ENCODE results near the gene SLC44A1. TPM values are rescaled to one million over a fixed set of nuclear protein-coding genes. Genes with fewer than 3 reads are reported as not detected.

The SLC44A1 gene
- polyA plus RNA-seq, 1 of the 3 experiments (the other 2 are of a cell fraction) = 4.5 TPM

- Histone ChIP-seq H3K9me2 (no peaks in the 10 kb centered on the region), H3K79me2 (ENCODE audit: insufficient read depth) (no peaks in the 10 kb centered on the region), H3K9me3 (peaks cover 8% of the 10 kb centered on the region; the same call in 1 of the 2 replicates), H3K9ac (no peak overlapping the region), H3K4me1 (ENCODE audit: control insufficient read depth in 1 of 2, insufficient read depth in 2 of 2, low read depth in 1 of 2, low read length in 1 of 2) (peaks cover 4 to 6% of the 10 kb centered on the region in 2 experiments; a peak in 1 of 4 replicates), H3K4me2 (no peak overlapping the region), H3K36me3 (replicated peaks in 1 of 2; ENCODE audit: control insufficient read depth in 1 of 2, insufficient read depth in 2 of 2, low read length in 1 of 2) (no peaks in the 10 kb centered on the region), H3F3A (replicated peaks; ENCODE audit: insufficient read depth) (no peaks in the 10 kb centered on the region), H3K27me3 (ENCODE audit: insufficient read depth) (no peaks in the 10 kb centered on the region), H3K27ac (ENCODE audit: low read depth in 2 of 2, low read length in 1 of 2) (no peak overlapping the region), H2AFZ (ENCODE audit: low read depth) (no peak overlapping the region), H3K4me3 (ENCODE audit: low read depth in 2 of 2, low read length in 1 of 2) (no peak overlapping the region), H4K20me1 (ENCODE audit: insufficient read depth) (no peaks in the 10 kb centered on the region)
- ChIA-PET POLR2A (no interaction called here), CTCF (interaction anchor here (0.8 to 1.1 kb wide), 2 partner anchors 9 to 20 kb away, joined by 3 to 4 read pairs; no protein-coding TSS in a partner anchor)
- WGBS (ENCODE audit: low lambda C conversion rate) = 79% methylated on average over 3 of the region's 3 CpGs
- no peak for DNase-seq
- TF ChIP-seq USF2 (IDR thresholded peaks at IDR 0.05; ENCODE audit: borderline replicate concordance, low read depth, low read length) (no peak), MEF2A (IDR thresholded peaks at IDR 0.05; ENCODE audit: borderline replicate concordance, low read depth) (no peak), TCF12 (IDR thresholded peaks at IDR 0.05) (no peak), MXI1 (IDR thresholded peaks at IDR 0.05; ENCODE audit: low read depth, low read length) (no peak), FOXM1 (IDR thresholded peaks at IDR 0.05; ENCODE audit: low read depth) (no peak), PBX3 (IDR thresholded peaks at IDR 0.05) (no peak), GABPA (IDR thresholded peaks at IDR 0.05; ENCODE audit: low read depth) (no peak), EP300 (IDR thresholded peaks at IDR 0.05; ENCODE audit: borderline replicate concordance in 1 of 2, low read depth in 1 of 2, low read length in 1 of 2) (no peak)
Measured at GRCh38 chr9:105220451-105220850, 24.0 kb upstream of the SLC44A1 start.

GRCh38 chr9:105223544-105224140 is 20.8 kb upstream of the SLC44A1 start:
- Histone ChIP-seq H3K79me2 (ENCODE audit: insufficient read depth) (no peaks in the 10 kb centered on the region), H3K4me1 (ENCODE audit: control insufficient read depth in 1 of 2, insufficient read depth in 2 of 2, low read depth in 1 of 2, low read length in 1 of 2) (no peaks in the 10 kb centered on the region), H3K9me3 (peaks cover 8% of the 10 kb centered on the region; the same call in 1 of the 2 replicates), H3K9ac (no peak overlapping the region), H3K9me2 (no peaks in the 10 kb centered on the region), H3K36me3 (replicated peaks in 1 of 2; ENCODE audit: control insufficient read depth in 1 of 2, insufficient read depth in 2 of 2, low read length in 1 of 2) (no peaks in the 10 kb centered on the region), H3F3A (replicated peaks; ENCODE audit: insufficient read depth) (no peaks in the 10 kb centered on the region), H3K27ac (ENCODE audit: low read depth in 2 of 2, low read length in 1 of 2) (no peak overlapping the region), H3K27me3 (ENCODE audit: insufficient read depth) (no peaks in the 10 kb centered on the region), H4K20me1 (ENCODE audit: insufficient read depth) (no peaks in the 10 kb centered on the region), H2AFZ (ENCODE audit: low read depth) (no peak overlapping the region), H3K4me2 (no peak overlapping the region), H3K4me3 (ENCODE audit: low read depth in 2 of 2, low read length in 1 of 2) (no peak overlapping the region)
- 31% methylated on average over 2 of the region's 2 CpGs for WGBS (ENCODE audit: low lambda C conversion rate)
- CTCF ChIA-PET = no interaction called here
- DNase-seq = no peak
- POLR2A ChIA-PET = no interaction called here
- TF ChIP-seq NRF1 (IDR thresholded peaks at IDR 0.05; ENCODE audit: low read depth, low read length) = no peak
- no peak for TF ChIP-seq EZH2phosphoT487 (IDR thresholded peaks at IDR 0.05; ENCODE audit: borderline replicate concordance, low read depth)
- TF ChIP-seq TCF12 (IDR thresholded peaks at IDR 0.05) = no peak
- TF ChIP-seq EP300 (IDR thresholded peaks at IDR 0.05; ENCODE audit: borderline replicate concordance in 1 of 2, low read depth in 1 of 2, low read length in 1 of 2) = no peak
- TF ChIP-seq SIN3A (IDR thresholded peaks at IDR 0.05; ENCODE audit: borderline replicate concordance, low read depth, low read length) = no peak
- no peak for TF ChIP-seq REST (IDR thresholded peaks at IDR 0.05; ENCODE audit: low read depth, low read length)
- no peak for TF ChIP-seq TAF1 (IDR thresholded peaks at IDR 0.05; ENCODE audit: borderline replicate concordance, low read depth, low read length)
- no peak for TF ChIP-seq IRF3 (IDR thresholded peaks at IDR 0.05; ENCODE audit: low read depth, low read length)
- no peak for TF ChIP-seq RAD21 (IDR thresholded peaks at IDR 0.05; ENCODE audit: low read length)
- TF ChIP-seq TEAD4 (IDR thresholded peaks at IDR 0.05; ENCODE audit: borderline replicate concordance, insufficient read depth) = no peak
- TF ChIP-seq USF2 (IDR thresholded peaks at IDR 0.05; ENCODE audit: borderline replicate concordance, low read depth, low read length) = no peak
- no peak for TF ChIP-seq JUND (IDR thresholded peaks at IDR 0.05)
- TF ChIP-seq RFX5 (IDR thresholded peaks at IDR 0.05; ENCODE audit: low read length) = no peak
- TF ChIP-seq MAX (IDR thresholded peaks at IDR 0.05; ENCODE audit: low read depth) = no peak
